Hindlimb muscle (tissue), 1 donor: Measurements from ENCODE around the gene LPCAT3. TPM values are rescaled to one million over a fixed set of nuclear protein-coding genes. Genes with fewer than 3 reads are reported as not detected.

ENCODE experiments used
- DNase-seq: peaks from one replicate; pipeline ENCODE4 v3.0.0-alpha.2; 2013
- polyA plus RNA-seq: library from polyadenylated mRNA; unstranded; fragments of 120-200 nt; gene quantifications from one replicate; pipeline ENCODE4 v1.2.1, GENCODE V29; 2013; ENCODE audit not compliant: insufficient read length

LPCAT3 gene
- polyA plus RNA-seq, 1 donor: 18.6 TPM

DNA sequence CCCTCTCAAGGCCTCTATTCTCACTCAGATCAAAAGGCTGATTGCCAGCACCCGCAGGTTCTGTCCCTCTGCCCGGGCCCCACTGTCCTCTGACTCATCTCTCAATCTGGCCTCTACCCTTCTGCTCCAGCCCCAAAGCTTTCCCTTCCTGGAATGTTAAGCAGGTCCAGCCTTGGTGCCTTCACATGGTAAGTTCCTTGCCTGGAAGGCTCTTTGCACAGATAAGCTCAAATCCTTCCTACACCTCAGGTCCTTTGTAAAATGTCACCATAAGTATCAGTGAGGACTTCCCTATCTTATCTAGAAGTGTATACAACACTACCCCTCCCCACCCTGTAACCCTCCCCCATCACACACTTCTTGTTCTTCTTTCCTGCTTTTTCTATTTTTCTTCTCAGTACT is 22.2 kb downstream of the LPCAT3 start:
- no peak for DNase-seq

DNA sequence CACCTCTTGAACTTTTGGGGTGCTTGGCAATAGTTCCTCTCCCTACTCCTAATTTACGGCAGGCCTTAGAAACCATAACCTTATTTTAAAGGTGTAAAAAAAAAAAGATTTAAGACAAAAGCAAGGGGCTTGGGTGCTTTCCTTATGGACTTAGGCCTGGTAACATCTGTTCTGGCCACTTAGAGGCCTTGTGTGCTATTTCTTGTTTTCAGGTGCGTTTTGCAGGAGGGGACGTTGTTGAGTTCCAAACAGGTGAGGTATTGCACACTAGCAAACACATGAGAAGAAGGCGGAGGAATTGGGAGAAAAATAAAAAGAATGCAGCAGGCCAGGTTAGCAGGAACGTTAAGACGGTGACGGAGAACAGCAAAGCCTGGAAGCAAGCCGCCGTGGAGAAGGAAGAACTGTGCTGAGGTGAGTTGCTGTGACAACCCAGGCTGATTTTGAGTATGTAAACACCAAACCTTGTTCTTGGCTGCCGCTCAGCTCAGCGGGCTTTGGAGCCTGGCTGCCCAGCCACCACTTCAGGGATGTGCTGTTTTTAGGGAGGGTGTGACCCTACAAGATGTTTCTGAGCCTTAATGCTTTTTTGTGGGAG is 30.2 kb downstream of the LPCAT3 start:
- DNase-seq: no peak

DNA sequence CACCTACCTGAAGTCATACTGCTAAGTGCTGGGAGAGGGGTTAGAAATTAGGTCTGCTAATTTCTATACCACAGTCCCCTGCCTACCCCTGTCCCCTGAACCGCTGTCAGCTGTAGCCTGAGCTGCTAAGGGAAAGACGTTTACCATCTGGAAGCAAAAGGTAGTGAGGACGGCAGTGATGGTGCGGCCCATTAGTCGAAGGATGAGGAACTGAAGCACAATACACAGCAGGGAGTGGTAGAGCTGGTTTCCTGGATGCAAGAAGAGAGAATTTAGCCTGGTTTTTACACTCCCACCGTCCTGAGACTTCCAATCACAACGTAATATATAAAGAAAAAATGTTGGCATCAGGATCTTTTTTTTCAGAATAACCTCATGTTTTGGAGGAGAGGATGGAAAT is 35.7 kb downstream of the LPCAT3 start:
- no peak for DNase-seq

DNA sequence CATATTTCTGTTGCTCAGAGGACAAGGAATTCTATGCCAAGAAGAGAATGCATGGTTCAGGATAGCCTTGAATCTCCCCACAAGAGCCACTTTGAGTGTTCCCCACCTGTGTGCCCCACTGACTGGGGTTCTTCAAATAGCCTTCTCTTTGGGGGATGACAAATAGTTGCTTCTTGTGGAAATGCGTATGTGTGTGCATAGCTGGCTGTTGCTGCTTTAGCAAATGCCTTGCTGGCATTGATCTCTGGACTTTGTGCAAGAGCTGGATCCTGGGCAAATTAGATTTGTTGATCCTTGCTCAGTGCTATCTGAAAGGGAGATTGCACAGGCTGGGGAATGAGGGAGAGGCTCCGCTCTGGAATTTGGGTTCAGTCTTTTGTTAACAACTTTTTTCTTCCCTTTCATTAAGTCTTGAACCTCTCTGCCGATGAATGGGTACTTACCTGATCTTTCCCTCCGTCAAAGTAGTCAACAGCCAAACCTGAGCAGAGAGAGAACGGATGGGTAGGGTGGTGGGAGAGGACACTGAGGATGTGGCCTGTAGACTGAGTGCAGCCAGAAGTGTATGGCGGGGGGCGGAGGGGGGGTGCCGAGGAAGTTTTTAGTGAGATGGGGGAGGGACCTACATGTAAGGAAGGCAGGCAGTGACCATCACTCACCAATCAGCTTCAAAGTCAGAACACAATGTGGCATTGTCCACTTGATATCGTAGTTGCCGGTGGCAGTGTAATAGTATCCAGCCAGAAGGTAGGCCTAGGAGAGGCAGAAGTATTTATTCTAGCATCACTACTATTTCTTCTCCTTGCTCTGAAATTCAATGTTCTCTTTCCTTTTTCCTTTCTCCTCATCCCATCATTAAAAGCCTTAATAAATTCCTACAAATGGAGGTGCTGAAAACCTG is 36.9 kb downstream of the LPCAT3 start:
- DNase-seq: no peak

DNA sequence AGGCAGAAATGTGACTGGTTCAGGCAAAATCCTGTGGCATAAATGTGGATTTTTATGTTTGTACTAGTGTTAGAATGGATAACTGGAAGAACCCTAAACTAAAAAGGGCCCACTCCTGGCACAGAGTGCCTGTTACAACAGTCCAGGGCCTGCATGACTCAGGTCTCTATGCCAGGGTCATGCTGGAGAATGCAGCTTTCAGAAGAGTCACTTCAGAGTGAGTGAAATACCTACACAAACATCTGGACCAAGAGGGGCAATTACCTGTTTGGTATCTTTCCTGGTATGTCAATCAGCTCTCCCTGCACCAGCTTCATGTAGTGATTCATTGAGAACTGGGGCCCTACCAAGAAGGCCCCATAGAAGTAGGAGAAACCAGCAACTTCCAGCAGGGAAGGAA is 37.5 kb downstream of the LPCAT3 start:
- no peak for DNase-seq

DNA sequence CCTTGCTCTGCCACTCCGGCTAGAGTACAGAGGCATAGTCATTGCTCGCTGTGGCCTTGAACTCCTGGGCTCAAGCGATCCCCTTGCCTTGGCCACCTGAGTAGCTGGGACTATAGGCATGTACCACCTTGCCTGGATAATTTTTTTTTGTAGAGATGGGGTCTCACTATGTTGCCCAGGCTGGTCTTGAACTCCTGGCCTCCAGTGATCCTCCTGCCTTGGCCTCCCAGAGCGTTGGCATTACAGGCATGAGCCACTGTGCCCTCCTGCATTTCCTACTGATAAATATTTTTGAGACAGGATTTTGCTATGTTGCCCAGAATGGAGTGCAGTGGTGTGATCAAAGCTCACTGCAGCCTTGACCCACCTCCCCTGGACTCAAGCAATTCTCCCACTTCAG is 38.2 kb downstream of the LPCAT3 start:
- no peak for DNase-seq

DNA sequence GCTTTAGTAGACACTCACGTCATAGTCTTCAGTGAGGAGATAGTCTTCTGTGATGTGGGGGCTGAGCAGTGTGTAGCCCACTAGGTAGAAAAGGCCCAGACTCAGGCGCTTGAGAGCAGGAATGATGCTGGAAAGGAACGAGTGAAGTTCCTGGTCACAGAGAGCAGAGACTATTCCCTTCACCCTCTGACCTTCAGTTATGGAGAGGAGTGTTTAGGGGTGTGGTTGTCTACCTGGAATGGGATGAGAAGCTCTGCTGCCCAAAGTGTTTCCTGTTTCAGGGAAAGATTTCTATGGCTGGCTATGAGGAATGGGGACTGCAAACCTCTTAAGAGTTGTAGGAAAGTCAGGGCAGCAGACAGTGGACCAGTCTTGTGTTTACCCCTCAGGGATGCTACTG is 38.8 kb downstream of the LPCAT3 start:
- no peak for DNase-seq

DNA sequence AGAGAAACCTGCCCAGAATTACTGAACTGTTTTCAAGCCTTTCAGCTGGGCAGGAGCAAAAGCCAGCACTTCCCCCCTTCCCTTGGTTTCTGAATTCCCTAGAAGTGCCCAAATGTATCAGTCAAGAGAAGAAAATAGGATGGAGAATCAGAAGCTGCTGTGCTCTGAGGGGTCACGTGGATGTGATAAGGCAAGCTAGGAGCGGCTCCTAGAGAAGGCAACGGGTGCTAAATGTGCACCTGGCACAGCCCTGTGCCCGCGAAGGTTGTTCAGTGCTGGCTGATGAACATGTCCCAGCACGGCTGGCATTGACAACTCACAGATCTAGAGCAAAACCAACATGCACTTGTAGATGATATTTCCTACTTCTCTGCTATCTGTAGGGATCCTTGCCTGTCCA is 39.3 kb downstream of the LPCAT3 start:
- no peak for DNase-seq

DNA sequence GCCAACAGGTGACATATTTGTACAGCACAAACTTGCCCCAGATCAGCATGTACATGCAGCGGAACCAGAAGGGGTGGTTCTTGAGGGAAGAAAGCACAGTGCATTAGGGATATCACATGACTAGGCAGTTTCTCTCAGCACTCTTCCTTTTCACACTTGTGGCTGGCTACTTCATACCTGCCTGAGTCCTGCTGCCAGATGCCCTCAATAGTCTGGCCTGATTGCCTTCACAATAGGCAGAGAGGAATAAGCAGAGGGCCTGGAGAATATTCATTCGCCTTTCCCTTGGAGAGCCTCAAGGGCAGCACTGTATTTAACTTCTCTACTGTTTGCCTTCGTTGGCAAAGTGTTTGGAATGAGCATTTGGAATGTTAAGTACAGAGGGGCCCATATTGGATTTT is 39.7 kb downstream of the LPCAT3 start:
- no peak for DNase-seq

DNA sequence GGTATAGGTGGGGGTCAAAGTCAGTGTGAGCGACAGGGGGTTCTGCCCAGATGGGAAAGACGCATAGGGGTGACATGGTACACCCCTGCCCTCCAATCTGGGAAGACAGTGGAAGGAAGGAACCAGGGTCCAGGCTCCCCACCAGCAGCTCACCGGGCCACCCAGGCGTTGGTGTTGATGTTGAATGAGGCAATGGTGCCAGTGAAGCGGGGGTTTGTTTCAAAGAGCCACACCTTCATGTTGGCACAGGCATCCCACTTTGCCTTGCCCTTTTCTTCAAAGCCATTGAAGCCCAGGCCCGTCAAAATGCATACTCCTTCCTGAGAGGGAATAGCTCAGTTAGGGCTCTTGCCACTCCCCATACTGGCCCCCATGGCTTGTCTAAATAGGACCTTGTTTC is 40.1 kb downstream of the LPCAT3 start:
- DNase-seq: no peak

DNA sequence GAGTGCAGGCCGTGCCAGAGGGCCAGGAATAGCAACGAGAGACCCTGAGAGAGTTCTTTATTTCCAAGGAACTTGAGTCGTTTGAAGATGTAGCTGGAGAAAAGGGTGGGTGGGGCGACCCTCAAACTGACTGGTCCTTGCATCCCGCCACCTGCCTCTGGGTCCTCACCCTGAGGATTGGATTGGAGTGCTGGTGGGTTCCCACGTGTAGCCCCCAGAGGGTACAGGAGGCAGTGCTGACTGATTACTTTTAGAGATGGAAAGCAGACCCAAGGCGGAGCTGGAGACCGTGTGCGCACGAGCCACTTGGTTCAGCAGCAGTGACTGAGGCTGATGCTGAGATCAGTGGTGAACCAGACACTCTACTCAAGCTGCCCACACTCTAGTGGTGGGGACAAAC is 40.6 kb downstream of the LPCAT3 start:
- no peak for DNase-seq

DNA sequence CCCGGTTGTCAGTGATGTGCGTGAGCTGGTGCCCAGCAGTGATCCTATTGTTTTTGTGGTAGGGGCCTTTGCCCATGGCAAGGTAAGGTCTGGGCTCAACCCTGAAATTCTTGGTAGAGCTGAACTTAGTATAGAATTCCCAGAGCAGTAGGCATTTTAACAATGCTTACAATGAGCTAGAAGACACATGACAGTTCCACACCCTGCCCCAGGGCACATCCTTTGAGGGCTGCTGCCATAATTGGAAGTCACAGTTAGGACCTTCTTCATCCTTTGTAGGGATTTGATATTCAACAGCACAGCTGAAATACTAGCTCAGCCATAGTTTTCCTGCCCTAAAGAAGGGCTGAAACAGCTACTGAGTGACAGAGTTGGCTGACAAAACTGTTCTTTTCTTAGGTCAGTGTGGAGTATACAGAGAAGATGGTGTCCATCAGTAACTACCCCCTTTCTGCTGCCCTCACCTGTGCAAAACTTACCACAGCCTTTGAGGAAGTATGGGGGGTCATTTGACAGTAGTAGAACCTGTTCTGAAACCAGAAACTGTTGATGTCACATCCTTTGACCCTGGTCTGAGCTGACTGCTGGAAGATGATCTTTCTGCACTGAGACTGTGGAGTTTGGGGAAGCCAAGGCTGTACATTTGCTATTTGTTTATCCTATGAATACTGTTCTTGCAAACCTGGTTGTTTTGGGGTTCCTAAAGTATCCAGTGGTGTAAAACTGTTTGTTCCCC is 42.8 kb downstream of the LPCAT3 start:
- DNase-seq: no peak

DNA sequence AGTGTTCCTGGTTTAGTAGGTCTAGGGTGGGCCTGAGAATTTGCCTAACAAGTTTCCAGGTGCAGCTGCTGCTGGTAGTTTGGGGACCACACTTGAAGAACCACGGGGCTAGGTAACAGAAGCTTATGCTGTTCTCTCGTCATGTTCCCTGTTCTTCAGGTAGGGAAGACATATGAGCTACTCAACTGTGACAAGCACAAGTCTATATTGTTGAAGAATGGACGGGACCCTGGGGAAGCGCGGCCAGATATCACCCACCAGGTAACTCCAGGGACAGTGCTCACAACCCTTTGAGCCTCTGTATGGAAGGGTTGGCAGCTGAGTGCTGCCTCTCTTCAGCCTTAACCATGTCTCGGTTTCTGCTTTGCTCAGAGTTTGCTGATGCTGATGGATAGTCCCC is 44.1 kb downstream of the LPCAT3 start:
- DNase-seq: no peak

DNA sequence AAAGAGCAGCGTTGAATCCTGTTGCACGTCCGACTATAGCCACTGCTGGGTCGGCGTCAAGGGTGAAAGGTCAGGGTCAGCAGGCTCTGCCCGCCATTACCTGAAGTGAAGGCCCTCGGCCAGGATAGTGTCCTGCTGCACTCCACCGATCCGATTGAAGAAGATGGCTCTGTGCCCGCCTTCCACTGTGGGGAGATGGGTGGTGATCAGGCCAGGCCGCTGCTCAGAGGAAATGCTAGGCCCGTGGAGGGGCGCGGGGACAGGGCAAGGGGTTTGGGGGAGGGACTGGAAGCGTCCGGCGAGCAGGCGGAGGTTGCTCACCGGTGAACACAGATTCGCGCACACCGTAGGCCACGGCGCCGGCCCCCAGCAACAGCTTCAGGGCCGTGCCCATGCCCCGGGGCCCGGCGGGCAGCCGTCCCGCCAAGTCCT is 48.2 kb downstream of the LPCAT3 start:
- no peak for DNase-seq

DNA sequence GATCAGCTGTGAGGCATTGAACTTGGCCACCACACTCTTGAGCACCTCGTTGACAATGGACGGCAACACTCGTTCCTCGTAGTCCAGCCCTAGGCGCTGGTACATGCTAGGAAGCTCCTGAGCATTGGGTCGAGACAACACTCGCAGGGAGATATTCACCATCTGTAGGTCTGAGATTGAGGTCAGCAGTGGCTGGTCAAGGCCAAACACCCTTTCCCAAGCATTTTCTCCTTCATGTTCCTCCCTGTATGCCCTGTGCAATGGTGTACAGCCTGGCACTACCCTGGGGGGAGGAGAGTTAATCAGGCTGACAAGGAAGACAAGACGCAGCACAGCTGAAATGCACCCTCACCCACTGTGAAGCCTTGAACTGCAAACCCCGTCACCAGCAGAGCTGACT is 49.9 kb downstream of the LPCAT3 start:
- no peak for DNase-seq

DNA sequence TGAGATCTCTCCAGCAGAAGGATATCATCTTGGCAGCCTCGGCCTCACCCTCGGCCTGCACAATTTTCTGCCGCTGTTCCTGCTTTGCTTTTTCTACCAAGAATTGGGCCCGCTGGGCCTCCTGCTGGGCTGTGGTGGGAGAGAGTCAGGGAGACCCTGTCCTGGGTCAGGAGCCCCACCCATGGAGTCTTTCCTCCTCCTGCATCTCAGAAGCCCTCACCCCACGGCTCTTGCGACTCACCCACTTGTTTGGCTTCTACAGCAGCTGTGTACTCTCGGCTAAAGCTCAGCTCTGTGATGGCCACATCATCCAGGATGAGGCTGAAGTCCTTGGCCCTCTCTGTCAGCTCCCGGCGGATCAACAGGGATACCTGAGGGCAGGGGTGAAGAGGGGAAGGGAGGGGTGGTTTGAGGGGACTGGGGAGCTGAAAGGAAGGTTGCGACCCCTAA is 50.6 kb downstream of the LPCAT3 start:
- no peak for DNase-seq

DNA sequence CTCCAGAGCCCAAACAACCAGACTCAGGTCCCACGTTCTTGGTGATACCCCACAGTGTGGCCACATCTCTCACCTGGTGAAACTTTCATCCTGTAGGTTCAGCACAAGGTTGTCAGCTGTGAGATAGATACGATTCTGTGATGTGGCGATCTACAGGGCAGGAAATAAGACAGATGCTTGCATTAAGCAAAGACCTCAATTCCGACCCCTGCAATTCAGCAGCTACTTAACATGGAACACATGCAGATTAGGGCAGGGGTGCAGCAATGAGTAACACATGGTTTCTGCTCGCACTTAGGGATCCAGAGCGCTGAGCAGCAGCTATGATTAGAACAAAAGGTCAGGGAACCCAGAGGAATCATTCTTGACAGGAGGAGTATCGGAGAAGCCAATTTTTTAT is 51.9 kb downstream of the LPCAT3 start:
- no peak for DNase-seq

DNA sequence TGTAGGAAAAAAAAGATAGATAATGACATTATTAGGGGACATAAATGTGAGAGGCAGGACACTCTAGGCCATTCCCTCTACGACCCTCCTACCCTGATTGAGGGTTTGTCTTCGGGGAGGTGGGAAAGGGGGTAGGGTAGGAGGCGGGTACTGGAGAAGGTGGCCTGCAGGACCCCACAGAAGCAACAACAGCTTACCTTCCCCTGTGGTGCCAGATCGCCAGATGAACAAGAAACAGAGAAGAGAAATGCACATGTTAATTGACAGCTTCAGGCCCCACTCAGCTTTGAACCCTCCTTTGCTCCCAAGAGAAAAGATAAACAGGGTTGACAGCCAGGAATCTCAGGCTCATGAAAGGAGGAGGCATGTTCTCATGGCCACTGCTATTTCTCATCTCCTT is 52.6 kb downstream of the LPCAT3 start:
- no peak for DNase-seq

DNA sequence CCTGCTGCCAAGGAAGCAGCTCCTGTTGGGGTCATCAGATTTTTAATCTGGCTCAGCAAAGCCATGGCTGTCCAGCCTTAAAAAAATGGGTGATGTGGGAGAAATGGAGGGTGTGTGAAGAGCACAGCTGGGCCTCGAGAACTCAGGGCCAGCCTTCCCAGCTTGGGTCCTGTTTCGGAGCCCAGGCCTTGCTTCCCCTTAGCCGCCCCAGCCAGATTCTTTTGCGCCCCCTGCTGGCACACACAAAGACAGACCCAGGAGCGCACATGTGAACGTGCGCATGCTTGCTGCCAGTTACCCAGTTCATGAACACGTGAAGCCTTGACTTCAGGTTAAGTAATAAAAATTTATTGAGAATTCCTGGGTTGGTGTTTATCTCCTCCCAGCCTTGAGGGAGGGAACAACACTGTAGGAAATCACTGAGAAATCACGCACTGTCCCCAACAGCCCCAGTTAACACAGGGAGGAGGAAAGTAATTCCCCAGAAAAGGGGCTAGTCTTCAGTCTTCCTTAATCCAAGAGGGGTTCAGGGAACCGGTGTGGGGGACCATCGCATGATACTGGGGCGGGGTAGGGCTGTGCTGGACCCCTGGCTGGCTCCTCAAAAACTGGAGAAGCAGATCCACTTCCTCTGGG is 53.1 kb downstream of the LPCAT3 start:
- DNase-seq: peak; percentile 90

DNA sequence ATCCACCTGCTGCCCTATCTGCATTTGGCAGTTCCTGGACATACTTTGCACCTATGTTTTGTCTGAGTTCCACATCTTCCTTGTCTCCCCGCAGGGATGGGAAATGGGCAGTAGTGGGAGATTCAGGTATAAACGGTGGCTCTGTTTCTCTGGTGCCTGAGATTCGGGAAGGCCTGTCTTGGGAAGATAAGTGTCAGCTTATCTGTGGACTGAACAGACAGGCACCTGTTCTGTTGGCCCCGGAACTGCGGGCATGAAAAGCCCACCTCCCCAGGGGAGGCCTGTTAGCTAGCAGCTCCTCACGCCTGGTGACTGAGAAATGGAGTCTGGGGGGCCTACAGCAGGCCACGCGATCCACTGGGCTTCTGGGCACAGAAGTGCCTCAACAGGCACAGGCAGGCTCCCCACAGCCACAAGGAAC is 53.7 kb downstream of the LPCAT3 start:
- DNase-seq: no peak

DNA sequence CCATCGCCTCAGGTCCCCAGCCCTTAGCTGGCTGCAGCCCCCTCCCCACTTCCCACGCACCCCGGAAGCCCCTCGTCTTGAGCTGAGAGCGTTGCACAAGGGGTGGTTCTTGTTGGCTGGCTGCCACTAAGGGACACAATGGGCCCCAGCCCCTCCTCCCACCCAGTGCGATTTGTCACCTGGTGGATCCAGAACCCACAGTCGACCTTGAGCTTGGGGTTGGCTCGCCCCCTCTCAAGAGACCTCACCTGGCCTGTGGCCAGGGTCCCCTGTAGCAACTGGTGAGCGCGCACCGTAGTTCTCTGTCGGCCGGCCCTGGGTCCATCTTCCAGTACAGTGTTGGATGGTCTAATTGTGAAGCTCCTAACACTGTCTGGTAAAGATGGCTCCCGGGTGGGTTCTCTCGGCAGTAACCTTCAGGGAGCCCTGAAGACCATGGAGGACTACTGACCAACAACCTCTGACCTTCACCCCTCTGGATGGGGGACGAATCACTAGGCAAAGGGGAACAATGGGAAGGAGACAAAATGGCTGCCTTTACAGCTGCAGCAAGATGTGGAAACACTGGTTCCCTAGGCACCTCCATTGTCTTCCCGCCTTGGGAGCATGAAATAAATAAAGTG is 54.4 kb downstream of the LPCAT3 start:
- DNase-seq: no peak

DNA sequence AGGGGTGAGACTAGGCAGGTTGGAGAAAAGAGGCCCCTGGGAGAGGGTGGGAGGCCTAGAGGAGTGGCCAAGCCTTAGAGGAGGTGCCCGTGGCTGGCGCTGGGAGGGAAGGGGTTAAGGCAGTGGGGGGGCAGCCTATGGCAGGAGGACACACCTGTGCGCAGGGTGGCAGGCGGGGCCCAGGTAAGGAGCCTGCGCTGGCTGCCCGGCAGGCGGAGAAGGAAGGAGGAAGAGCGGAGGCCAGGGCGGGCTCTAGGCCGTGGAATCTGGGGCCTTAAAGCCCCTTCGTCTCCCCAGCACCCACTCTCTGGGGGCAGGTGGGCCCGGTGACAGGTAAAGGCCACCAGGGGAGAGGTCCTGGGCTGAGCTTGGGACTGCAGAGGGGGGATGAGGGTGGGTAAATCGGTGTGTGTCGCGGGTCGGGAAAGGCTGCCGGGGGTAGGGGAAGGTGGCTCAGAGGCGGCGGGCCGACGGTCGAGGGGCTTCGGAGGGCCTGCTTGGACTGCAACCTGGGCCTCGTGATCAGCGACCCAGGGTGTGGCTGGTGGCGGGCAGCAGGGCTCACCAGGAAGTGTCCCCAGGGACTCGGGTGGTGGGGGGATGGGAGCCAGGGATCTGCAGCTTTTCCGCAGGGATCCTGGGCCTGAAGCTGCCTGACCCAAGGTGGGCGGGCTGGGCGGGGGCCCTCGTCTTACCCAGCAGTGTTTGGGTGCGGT is 55.1 kb downstream of the LPCAT3 start:
- DNase-seq: no peak
